Lower lobe of right lung (tissue), 2 donors: ENCODE results near the gene PLPPR1. TPM values are rescaled to one million over a fixed set of nuclear protein-coding genes. Genes with fewer than 3 reads are reported as not detected.

ENCODE experiments used
- ATAC-seq, 2 donors: fragments of 200-7000 bp; cut with Tn5 transposase; one replicate each; pipeline ENCODE4 v1.9.1; 2020 to 2022; ENCODE audit warnings: mild to moderate bottlenecking in 2 of 2, moderate library complexity in 2 of 2
- DNase-seq: peaks from one replicate; pipeline ENCODE4 v3.0.0-alpha.2; 2020
- H3K27ac ChIP-seq: fragments of 200-600 bp; one replicate; pipeline ENCODE4 v1.8.0; 2022
- H3K27me3 ChIP-seq: fragments of 200-600 bp; one replicate; pipeline ENCODE4 v1.8.0; 2022; ENCODE audit warnings: low read depth
- H3K36me3 ChIP-seq: fragments of 200-600 bp; one replicate; pipeline ENCODE4 v1.8.0; 2022; ENCODE audit warnings: mild to moderate bottlenecking
- H3K4me1 ChIP-seq: fragments of 200-600 bp; one replicate; pipeline ENCODE4 v1.8.0; 2022
- H3K4me3 ChIP-seq: fragments of 200-600 bp; one replicate; pipeline ENCODE4 v1.8.0; 2022; ENCODE audit warnings: mild to moderate bottlenecking
- H3K9me3 ChIP-seq: fragments of 200-600 bp; one replicate; pipeline ENCODE4 v1.8.0; 2022
- intact Hi-C: fragments of 100-400 bp; cut with DNase I; formaldehyde crosslinking; loops from one replicate; pipeline ENCODE4 v1.11.0; 2022
- total RNA-seq: library from RNA; stranded (reverse); fragmentation: NEBNext Ultra II Directional; extraction: Animal tissue kit (Norgen Biotek cat#: 25700); gene quantifications from one replicate; pipeline ENCODE4 v1.2.1, GENCODE V29; 2021
- TF ChIP-seq, protein P1 (sequence below): fragments of 200-600 bp; IDR thresholded peaks from one replicate; pipeline ENCODE4 v1.8.0; 2022; ENCODE audit warnings: antibody characterized with exemption, mild to moderate bottlenecking
- donor health status: DM: no; HTN: yes; CAD: no; lungs with severe emphysema.

Gene PLPPR1
- total RNA-seq, 1 donor from 2014 or later, result 5.4 TPM

DNA sequence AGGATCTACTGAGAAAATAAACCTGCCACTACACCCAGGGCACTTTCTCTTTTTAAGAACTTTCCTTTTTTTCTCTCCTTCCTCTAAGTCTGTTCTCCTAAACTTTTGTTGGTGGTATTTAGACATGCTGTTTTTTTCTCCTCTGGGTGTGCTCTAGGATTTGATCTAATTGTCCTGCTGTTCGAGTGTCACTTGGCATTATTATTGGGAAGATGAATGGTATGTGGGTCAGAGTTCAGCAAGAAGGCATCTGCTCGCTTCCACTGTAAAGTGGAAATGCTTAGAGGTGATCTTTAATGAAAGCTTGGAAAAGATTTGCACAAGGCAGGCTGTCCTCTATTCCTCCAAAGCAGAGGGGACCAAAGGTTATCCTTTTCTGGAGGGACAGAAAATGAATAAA, 1.3 kb upstream of the PLPPR1 start:
- intact Hi-C loops, result no loop called here
- TF ChIP-seq, protein P1, sequence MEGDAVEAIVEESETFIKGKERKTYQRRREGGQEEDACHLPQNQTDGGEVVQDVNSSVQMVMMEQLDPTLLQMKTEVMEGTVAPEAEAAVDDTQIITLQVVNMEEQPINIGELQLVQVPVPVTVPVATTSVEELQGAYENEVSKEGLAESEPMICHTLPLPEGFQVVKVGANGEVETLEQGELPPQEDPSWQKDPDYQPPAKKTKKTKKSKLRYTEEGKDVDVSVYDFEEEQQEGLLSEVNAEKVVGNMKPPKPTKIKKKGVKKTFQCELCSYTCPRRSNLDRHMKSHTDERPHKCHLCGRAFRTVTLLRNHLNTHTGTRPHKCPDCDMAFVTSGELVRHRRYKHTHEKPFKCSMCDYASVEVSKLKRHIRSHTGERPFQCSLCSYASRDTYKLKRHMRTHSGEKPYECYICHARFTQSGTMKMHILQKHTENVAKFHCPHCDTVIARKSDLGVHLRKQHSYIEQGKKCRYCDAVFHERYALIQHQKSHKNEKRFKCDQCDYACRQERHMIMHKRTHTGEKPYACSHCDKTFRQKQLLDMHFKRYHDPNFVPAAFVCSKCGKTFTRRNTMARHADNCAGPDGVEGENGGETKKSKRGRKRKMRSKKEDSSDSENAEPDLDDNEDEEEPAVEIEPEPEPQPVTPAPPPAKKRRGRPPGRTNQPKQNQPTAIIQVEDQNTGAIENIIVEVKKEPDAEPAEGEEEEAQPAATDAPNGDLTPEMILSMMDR, result no peak
- H3K27ac ChIP-seq, result no peak overlapping the region
- H3K4me1 ChIP-seq, result no peaks in the 10 kb centered on the region
- no peaks in the 10 kb centered on the region for H3K9me3 ChIP-seq
- peaks cover 30% of the 10 kb centered on the region for H3K27me3 ChIP-seq
- DNase-seq, result no peak
- H3K36me3 ChIP-seq, result no peaks in the 10 kb centered on the region
- ATAC-seq, result no peak
- H3K4me3 ChIP-seq, result no peak overlapping the region

DNA sequence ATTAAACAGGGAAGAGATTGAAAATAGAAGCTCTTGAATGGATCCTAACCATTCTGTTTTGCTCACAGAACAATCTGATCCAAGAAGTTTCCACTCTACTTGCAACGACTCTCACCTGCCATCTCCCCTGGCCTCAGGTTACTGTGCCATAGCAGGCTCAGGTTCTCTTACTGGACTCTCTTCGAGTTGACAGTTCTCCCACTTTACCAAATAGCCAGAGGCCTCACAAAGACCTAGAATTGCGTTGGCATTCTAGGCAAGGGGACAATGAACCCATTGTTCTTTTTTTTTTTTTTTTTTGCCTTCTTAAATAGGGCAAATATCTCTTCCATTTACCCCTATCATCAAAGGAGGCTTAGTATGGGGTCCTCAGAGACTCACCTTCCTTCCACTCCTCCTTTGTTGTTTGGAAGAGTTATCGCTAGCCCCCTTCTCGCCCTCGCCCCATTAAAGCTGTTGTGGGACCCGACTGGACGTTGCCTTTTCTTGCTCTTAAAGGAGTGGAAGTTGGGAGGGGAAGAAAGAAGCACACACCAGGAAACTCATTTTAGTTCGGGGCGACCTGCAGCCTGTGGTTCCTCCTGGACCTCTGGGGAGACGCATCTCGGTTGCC, 688 bp upstream of the PLPPR1 start:
- peak overlapping the region; percentile 52 for H3K4me3 ChIP-seq
- TF ChIP-seq, protein P1, result no peak
- H3K27me3 ChIP-seq, result peaks cover 30% of the 10 kb centered on the region
- no peaks in the 10 kb centered on the region for H3K36me3 ChIP-seq
- H3K4me1 ChIP-seq, result no peaks in the 10 kb centered on the region
- H3K27ac ChIP-seq, result no peak overlapping the region
- no peaks in the 10 kb centered on the region for H3K9me3 ChIP-seq
- DNase-seq, result no peak
- intact Hi-C loops, result no loop called here
- ATAC-seq, result no peak

DNA sequence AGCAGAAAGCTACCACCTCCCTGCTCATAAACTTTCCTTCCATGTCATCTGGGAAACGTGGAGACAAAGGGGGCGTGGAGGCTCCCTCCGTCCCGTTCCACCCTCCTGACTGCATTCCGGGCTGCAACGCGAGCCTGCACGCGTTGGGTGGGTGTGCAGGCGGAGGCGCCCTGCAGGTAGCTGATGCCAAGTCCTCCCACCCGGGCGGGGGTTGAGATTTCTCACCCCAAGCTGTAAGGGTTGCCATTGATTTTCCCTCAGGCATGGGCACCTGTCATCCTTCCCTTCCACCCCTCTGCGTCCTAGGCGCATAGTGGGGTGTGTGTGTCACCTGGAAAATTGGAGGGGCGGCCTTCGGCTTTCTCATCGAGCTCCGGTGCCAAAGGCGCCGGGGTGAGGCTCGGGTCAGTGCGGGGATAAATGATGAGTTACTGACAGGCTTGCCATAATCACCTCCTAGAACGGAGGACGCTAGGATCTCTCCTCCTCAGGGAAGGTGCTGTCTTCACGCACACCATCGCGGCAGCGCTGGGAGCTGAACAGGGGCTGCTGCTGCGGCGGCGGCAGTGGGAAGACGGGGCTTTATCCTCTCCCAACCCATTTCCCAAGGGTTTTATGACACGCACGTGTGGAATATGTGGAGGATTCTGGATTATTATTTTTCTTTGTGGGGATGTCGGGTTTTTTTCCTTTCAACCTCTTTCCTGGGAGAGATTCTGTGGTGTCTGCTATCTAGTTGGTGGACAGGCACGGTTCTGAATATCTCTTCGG, 973 bp downstream of the PLPPR1 start:
- DNase-seq (no peak), ATAC-seq (peak; percentile 28 to 47)
- Histone ChIP-seq H3K4me3 (peak overlapping the region; percentile 52), H3K4me1 (no peaks in the 10 kb centered on the region), H3K27ac (no peak overlapping the region), H3K36me3 (no peaks in the 10 kb centered on the region), H3K27me3 (peaks cover 30% of the 10 kb centered on the region), H3K9me3 (no peaks in the 10 kb centered on the region)
- intact Hi-C loops, result no loop called here
- TF ChIP-seq, protein P1, result no peak

DNA sequence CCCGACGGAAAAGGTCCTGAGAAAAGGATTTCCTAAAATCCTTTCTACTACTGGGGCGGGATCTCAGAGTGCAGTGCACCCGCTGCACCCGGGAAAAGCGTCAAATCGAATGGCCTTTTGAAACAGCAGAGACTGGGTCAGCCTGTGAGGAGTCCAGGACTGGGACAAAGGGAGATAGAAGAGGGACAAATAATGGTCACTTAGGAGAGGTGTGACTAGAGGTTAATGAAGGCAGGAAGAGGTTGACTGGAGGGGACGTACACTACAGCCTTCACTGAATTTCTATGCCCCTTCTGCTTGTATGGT, 1.5 kb downstream of the PLPPR1 start:
- Histone ChIP-seq H3K27me3 (peaks cover 30% of the 10 kb centered on the region), H3K4me3 (no peak overlapping the region)
- DNase-seq, result no peak

DNA sequence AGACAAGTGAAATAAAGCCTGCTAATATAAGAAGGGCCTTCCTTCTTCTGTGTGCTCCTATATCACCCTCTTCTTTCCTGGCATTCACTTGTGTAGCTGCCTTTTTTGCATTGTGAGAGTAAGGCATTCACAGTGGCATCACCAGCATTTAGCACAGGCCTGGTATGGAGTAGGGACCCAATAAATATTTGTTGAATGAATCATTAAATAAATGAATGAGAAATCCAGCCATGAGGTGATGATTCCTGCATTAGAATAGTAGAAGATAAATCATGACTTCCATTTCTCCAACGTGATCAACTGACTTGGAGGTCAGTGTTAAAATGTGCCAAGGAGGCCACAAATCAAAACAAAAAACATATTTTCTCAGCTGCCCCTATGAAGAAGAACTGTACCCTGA, 3.9 kb downstream of the PLPPR1 start:
- DNase-seq, result no peak
- Histone ChIP-seq H3K36me3 (no peaks in the 10 kb centered on the region), H3K4me3 (no peak overlapping the region), H3K9me3 (no peaks in the 10 kb centered on the region), H3K27ac (no peak overlapping the region), H3K4me1 (no peaks in the 10 kb centered on the region), H3K27me3 (peaks cover 30% of the 10 kb centered on the region)
- TF ChIP-seq, protein P1, result no peak
- intact Hi-C loops, result no loop called here
- no peak for ATAC-seq

More for the DNA sequence above, 1.5 kb downstream of the PLPPR1 start:
- H3K4me1 ChIP-seq, result no peaks in the 10 kb centered on the region
- TF ChIP-seq, protein P1, result no peak
- intact Hi-C loops, result no loop called here
- no peak overlapping the region for H3K27ac ChIP-seq
- no peaks in the 10 kb centered on the region for H3K9me3 ChIP-seq
- H3K36me3 ChIP-seq, result no peaks in the 10 kb centered on the region
- no peak for ATAC-seq
